NCI-H128 (cell line): Measurements from ENCODE around the gene MMP11.

Source experiments
- DNase-seq: peaks from one replicate; lab custom pipeline; 2025; ENCODE audit not compliant: unreplicated experiment; lab: John Stamatoyannopoulos, UW

MMP11 gene

DNA sequence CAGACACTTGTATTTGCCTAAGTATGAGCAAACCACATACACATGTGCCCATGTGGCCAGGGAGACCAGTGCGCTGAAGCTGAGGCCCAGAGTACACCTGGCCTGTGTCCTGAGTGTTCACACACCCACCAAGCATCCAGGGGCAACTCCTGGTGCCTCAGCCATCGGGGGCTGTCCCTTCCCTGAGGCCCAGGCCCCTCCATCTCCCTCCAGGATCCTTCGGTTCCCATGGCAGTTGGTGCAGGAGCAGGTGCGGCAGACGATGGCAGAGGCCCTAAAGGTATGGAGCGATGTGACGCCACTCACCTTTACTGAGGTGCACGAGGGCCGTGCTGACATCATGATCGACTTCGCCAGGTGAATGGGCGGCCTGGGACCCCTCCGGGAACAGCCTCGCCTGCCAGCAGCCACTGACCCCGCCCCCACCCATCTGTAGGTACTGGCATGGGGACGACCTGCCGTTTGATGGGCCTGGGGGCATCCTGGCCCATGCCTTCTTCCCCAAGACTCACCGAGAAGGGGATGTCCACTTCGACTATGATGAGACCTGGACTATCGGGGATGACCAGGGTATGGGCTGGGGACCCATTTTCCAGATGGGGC lies 7.6 kb downstream of the MMP11 start:
- no peak for DNase-seq

- DNase-seq, result no peak
Measured at GRCh38 chr22:23781065-23781464, 8.4 kb downstream of the MMP11 start.

DNA sequence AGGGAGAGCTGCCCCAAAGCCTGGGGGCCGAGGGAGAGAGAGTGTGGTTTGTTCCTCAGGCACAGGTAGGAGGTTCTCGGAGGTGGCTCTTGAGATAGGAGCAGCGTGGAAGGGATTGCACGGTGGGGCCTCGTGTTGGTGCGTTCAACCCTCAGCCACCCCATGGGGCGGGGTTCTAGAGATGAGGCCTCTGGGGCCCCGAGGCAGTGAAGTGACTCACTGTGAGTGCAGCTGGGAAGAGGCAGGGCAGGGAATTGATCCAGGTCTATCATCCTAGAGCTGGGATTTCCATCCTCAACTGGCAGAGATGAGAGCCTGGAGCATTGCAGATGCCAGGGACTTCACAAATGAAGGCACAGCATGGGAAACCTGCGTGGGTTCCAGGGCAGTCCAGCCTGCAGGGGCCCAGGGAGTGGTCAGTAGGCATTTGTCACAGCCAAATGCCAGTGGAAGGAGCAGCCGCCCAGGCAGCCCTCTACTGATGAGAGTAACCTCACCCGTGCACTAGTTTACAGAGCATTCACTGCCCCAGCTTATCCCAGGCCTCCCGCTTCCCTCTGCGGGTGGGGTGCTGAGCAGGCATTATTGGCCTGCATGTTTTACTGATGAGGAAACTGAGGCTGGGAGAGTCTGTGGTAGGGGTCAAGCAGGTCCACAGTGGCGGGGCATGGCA lies 9.0 kb downstream of the MMP11 start:
- no peak for DNase-seq

GRCh38 chr22:23782252-23782651 lies 9.6 kb downstream of the MMP11 start:
- no peak for DNase-seq

DNA sequence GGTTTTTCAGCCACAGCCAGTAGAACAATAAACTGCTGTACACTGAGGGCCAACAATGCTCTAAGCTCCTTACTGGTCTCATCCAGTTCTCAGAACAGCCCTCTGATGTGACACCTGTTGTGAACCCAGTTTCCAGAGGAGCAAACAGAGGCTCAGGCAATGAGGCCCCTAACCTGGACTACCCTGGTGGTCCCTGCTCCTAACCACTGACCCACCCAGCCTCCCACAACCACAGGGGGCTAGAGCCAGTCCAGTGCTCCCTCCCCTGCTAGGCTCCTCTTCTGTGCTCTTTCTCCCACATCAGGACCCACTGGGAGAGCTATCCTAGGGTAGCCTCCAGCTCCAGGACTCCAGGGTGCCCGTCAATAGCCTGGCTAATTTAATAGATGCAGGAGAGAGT lies 10.1 kb downstream of the MMP11 start:
- DNase-seq, result no peak

GRCh38 chr22:23783265-23784150 lies 10.9 kb downstream of the MMP11 start:
- no peak for DNase-seq

DNA sequence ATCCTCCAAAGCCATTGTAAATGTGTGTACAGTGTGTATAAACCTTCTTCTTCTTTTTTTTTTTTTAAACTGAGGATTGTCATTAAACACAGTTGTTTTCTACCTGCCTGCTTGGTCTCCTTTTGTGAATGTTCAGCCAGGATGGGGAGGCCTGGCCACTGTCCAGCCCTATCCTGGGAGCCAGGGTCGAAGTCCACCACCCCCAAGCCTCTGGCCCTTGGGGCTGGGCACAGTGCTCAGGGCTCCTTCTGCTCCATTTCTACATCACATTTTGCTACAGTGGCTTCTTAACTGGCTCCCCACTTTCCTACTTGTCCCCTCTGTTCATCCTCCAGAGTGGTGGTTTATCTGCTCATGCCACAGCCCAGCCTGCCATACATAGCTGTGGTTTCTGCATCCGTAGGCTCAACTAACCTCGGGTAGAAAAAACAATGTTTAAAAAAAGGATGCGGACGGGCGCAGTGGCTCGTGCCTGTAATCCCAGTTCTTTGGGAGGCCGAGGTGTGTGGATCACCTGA lies 11.6 kb downstream of the MMP11 start:
- no peak for DNase-seq

DNA sequence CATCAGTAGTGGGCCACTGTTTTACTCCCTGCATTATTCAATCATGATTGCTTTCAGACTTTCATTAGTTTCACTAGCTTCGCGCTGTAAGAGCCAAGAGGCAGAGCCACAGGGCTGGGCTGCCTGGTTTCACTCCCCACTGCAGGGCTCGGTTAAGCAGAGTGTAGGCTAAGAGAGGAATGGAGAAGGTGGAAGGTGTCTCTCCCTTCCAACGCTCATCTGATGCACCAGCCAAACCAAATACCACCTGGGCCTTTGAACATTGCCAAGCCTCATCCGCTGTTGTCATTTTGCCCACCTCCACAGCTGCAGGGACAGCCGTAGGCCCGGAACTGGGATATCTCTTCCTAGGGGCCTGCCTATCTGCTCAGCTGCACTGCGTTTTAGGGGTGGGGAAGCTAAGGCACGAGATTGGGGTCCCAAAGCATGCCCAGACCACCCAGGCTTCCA lies 13.6 kb downstream of the MMP11 start:
- DNase-seq, result no peak

DNA sequence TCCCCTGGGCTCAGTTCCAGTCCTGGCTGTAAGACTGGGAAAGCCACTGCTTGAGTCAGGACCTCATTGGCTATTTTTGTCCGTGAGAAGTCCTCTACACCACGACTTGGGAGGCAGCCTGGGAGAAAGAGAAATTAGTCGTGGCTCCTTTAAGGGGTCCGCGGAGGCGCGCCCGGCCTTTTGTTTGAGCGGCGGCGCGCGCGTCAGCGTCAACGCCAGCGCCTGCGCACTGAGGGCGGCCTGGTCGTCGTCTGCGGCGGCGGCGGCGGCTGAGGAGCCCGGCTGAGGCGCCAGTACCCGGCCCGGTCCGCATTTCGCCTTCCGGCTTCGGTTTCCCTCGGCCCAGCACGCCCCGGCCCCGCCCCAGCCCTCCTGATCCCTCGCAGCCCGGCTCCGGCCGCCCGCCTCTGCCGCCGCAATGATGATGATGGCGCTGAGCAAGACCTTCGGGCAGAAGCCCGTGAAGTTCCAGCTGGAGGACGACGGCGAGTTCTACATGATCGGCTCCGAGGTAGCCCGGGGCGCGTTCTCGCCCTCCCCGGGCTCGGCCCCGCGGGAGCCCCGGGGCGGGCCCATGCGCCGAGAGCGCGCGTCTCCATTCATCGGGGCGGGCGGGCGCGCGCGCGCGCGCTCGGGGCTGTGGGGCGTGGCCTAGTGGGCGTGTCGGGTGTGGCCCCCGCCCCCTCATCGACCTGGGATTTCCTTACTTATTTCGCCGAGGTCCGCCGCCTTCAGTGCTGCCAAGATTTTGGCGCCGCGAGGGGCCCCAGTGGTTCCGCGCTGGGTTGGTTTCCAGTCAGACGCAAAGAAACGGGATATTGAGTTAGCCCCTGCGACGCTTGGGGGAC lies 14.3 kb downstream of the MMP11 start, which contains the start of gene SMARCB1:
Gene SMARCB1, plus strand, starts transcription at position 215 of the 848 bp plus-strand sequence. Its CDS starts 204 bp downstream, at position 419.
- peak; percentile 45 for DNase-seq

DNA sequence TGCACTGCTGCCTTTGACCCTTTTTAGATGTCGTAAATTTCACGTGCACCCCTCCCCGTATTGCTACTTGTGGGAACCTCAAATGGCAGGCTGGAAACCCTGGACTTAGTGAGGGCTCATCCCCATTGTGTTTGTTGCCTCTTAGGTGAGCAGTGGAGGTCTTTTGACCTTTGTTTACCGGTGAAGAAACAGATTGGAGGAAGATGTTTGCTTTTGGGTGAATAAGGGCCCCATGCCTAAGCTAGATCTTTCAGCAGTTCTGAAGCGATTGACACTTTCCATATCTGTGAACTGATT lies 14.9 kb downstream of the MMP11 start:
- no peak for DNase-seq

DNA sequence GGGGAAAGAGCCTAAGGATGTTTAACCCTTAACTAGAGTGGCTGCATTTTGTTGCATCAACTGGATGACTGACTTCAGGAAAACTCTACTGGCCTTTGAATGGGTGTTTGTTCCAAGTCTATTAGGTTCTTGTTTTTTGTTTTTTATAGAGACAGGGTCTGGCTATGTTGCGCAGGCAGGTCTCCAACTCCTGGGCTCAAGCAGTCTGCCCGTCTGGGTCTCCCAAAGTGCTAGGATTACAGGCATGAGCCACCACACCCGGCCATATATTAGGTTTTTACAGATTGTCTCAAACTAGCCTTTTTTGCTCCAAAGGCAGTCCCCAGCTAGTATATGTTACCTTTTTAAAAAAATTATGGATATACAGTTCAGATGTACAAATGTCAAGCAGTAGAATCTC lies 15.3 kb downstream of the MMP11 start:
- no peak for DNase-seq

- DNase-seq, result no peak
Measured at GRCh38 chr22:23789121-23789520, 16.5 kb downstream of the MMP11 start.

GRCh38 chr22:23789638-23790037 lies 17.0 kb downstream of the MMP11 start:
- DNase-seq, result no peak

- no peak for DNase-seq
Measured at GRCh38 chr22:23790819-23791737, 18.4 kb downstream of the MMP11 start.

DNA sequence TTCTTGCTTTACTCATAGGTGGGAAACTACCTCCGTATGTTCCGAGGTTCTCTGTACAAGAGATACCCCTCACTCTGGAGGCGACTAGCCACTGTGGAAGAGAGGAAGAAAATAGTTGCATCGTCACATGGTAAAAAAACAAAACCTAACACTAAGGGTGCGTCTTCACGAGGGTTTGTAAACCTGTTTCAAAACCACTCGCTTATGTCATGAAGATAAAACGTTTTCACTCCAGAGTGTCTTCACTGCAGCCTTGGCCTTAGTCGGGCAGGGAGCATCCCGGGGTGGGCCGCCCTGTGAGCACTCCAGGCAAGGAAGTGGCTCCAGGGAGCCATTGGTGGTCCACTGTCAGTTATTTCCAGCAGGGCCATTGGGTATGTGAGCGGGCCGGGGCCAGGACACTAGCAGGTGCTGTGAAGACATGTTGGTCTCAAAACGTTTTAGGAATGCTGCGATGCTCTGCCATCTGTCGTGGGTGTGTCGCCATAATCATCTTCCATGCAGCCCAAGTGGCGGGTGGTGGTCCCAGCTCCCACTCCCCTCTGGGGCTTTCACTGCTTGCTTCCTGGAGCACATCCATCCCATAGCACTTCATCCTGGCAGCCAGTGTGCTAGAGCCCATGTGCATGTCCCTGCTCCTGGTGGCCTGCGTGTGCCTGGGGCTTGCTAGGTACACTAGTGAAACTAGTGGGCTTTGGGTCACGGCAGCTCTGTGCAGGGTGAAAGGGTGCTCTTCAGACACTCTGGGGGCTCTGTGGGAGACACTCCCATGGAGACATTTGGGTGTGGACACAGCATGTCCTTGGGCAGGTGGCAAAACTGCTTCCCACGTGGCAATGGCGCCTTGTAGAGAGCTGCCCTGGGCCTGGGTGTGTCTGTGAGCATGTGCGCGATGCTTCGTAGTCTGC lies 19.3 kb downstream of the MMP11 start:
- DNase-seq, result no peak

GRCh38 chr22:23793326-23793725 lies 20.7 kb downstream of the MMP11 start:
- no peak for DNase-seq

GRCh38 chr22:23796461-23796860 lies 23.8 kb downstream of the MMP11 start:
- DNase-seq, result no peak

- no peak for DNase-seq
Measured at GRCh38 chr22:23800297-23801237, 27.9 kb downstream of the MMP11 start.
